OCI-LY7 (cell line): ENCODE data around the gene POLDIP3. TPM values are rescaled to one million over a fixed set of nuclear protein-coding genes. Genes with fewer than 3 reads are reported as not detected.

ENCODE experiments used
- BruUV-seq: library from RNA; stranded (reverse); fragments of 400-500 nt; replicated peaks from 2 replicates; lab custom pipeline; 2021; lab: Mats Ljungman, UMichigan
- CTCF ChIA-PET: fragments of 300-600 bp; sonication (Branson Sonifier 250); formaldehyde crosslinking; loops from one replicate; lab custom pipeline; 2022; ENCODE audit warnings: antibody characterized with exemption; ENCODE audit not compliant: unreplicated experiment; lab: Charles Lee
- POLR2A ChIA-PET: fragments of 300-600 bp; sonication (Branson Sonifier 250); formaldehyde crosslinking; loops from one replicate; lab custom pipeline; 2022; ENCODE audit warnings: antibody characterized with exemption; lab: Charles Lee
- DNase-seq: peaks from one replicate; pipeline ENCODE4 v3.0.0-alpha.2; 2015; ENCODE audit warnings: low spot score
- H2AFZ ChIP-seq: fragments of 200-600 bp; sonication (generic), shearing (Covaris generic); 2 replicates; pipeline ENCODE4 v1.6.1; 2014; ENCODE audit warnings: mild to moderate bottlenecking, antibody characterized with exemption, low read length, moderate library complexity
- H3K27ac ChIP-seq: fragments of 200-600 bp; sonication (generic); 2 replicates; pipeline ENCODE4 v1.5.1; 2014; ENCODE audit warnings: mixed run types, low read depth, mild to moderate bottlenecking, moderate library complexity, low read length, inconsistent platforms; ENCODE audit not compliant: poor library complexity, severe bottlenecking
- H3K36me3 ChIP-seq: fragments of 200-600 bp; sonication (generic); 2 replicates; pipeline ENCODE4 v1.6.1; 2014; ENCODE audit warnings: mild to moderate bottlenecking, antibody characterized with exemption, low read length, moderate library complexity, mixed read lengths; ENCODE audit not compliant: insufficient read depth
- H3K4me1 ChIP-seq: fragments of 200-600 bp; sonication (generic); 2 replicates; pipeline ENCODE4 v1.5.1; 2014; ENCODE audit warnings: mild to moderate bottlenecking, low read length; ENCODE audit not compliant: insufficient read depth, poor library complexity, severe bottlenecking
- H3K4me2 ChIP-seq: fragments of 200-600 bp; sonication (generic); 2 replicates; pipeline ENCODE4 v1.6.1; 2014; ENCODE audit warnings: mild to moderate bottlenecking, low read length
- H3K4me3 ChIP-seq: fragments of 200-600 bp; sonication (generic); 2 replicates; pipeline ENCODE4 v1.5.1; 2014; ENCODE audit warnings: mild to moderate bottlenecking, low read depth, low read length; ENCODE audit not compliant: poor library complexity, severe bottlenecking
- H3K79me2 ChIP-seq: fragments of 200-600 bp; sonication (generic); 2 replicates; pipeline ENCODE4 v1.6.1; 2016; ENCODE audit warnings: low read depth, mild to moderate bottlenecking, low read length, moderate library complexity, mixed read lengths; ENCODE audit not compliant: insufficient read depth
- H3K9me2 ChIP-seq: fragments of 200-600 bp; sonication (generic); 2 replicates; pipeline ENCODE4 v1.6.1; 2016; ENCODE audit warnings: mild to moderate bottlenecking, low read length, mixed read lengths; ENCODE audit not compliant: insufficient read depth
- H3K9me3 ChIP-seq: fragments of 200-600 bp; sonication (generic); 2 replicates; pipeline ENCODE4 v1.6.1; 2014; ENCODE audit warnings: mild to moderate bottlenecking, mixed run types, low read length, mixed read lengths
- H4K20me1 ChIP-seq: fragments of 200-600 bp; sonication (generic); 2 replicates; pipeline ENCODE4 v1.6.1; 2014; ENCODE audit warnings: mild to moderate bottlenecking, antibody characterized with exemption, low read length, moderate library complexity, mixed read lengths; ENCODE audit not compliant: insufficient read depth
- EZH2phosphoT487 ChIP-seq: fragments of 200-600 bp; sonication (generic); IDR thresholded peaks from 2 replicates; pipeline ENCODE4 v1.6.1; 2018; ENCODE audit warnings: low read depth, borderline replicate concordance, mild to moderate bottlenecking, mixed run types, antibody characterized with exemption, low read length, moderate library complexity, mixed read lengths
- intact Hi-C: fragments of 100-400 bp; cut with micrococcal nuclease; formaldehyde crosslinking; loops from one replicate; pipeline ENCODE4 v1.10.0; 2022; ENCODE audit not compliant: unreplicated experiment
- total RNA-seq, 2 experiments: library from RNA; depleted of rRNA in 1 of 2; stranded (reverse); fragments of >200 nt in 1 of 2; shearing (Covaris generic) in 1 of 2; gene quantifications; 2 replicates each; pipeline ENCODE4 v1.2.3, GENCODE V29; 2014 to 2022
- TF ChIP-seq, protein P1 (sequence below): fragments of 200-600 bp; sonication (generic); conservative IDR thresholded peaks from 2 replicates; pipeline ENCODE4 v1.5.1; 2014; ENCODE audit warnings: mild to moderate bottlenecking, antibody characterized with exemption, low read length, moderate library complexity, mixed read lengths

Gene POLDIP3
- total RNA-seq, 2 experiments from 2014 or later, result 70.7 to 73.5 TPM

DNA sequence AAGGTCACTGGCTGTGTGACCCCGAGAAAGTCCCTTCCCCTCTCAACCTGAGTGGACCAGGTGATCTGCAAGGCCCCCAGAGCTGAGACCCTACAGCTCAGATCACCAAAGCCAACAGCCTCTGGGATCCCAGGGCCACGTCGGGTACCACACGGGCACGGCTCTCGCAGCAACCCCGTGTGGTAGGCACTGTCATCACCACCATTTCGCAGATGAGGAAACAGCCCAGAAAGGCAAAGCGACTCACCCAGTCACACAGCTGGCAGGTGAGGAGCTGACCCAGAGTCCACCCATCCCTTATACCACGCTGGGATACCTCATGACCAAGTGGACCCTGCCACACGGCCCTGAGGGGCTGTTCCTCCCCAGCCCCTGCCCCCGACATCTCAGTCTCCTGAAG lies 22.9 kb upstream of the POLDIP3 start:
- no peaks in the 10 kb centered on the region for H3K9me2 ChIP-seq
- H3K36me3 ChIP-seq, result peaks cover 28% of the 10 kb centered on the region
- 0 out of 2 replicates have a peak, but pooled peaks cover 7% of the 10 kb centered on the region for H3K79me2 ChIP-seq
- no TSS peak for BruUV-seq
- intact Hi-C loops, result no loop called here
- no peak for DNase-seq
- TF ChIP-seq, protein P1, sequence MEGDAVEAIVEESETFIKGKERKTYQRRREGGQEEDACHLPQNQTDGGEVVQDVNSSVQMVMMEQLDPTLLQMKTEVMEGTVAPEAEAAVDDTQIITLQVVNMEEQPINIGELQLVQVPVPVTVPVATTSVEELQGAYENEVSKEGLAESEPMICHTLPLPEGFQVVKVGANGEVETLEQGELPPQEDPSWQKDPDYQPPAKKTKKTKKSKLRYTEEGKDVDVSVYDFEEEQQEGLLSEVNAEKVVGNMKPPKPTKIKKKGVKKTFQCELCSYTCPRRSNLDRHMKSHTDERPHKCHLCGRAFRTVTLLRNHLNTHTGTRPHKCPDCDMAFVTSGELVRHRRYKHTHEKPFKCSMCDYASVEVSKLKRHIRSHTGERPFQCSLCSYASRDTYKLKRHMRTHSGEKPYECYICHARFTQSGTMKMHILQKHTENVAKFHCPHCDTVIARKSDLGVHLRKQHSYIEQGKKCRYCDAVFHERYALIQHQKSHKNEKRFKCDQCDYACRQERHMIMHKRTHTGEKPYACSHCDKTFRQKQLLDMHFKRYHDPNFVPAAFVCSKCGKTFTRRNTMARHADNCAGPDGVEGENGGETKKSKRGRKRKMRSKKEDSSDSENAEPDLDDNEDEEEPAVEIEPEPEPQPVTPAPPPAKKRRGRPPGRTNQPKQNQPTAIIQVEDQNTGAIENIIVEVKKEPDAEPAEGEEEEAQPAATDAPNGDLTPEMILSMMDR, result no peak
- H2AFZ ChIP-seq, result no peak overlapping the region
- H3K27ac ChIP-seq, result no peak overlapping the region
- H3K4me1 ChIP-seq, result no peaks in the 10 kb centered on the region
- H4K20me1 ChIP-seq, result no peaks in the 10 kb centered on the region
- H3K4me3 ChIP-seq, result no peak overlapping the region
- no peaks in the 10 kb centered on the region for H3K9me3 ChIP-seq
- ChIA-PET POLR2A (interaction anchor here (0.7 kb wide), 2 partner anchors 8 to 11 kb away, joined by 3 to 5 read pairs; partner anchors contain the start of gene CYB5R3), CTCF (no interaction called here)
- no peak overlapping the region for H3K4me2 ChIP-seq

DNA sequence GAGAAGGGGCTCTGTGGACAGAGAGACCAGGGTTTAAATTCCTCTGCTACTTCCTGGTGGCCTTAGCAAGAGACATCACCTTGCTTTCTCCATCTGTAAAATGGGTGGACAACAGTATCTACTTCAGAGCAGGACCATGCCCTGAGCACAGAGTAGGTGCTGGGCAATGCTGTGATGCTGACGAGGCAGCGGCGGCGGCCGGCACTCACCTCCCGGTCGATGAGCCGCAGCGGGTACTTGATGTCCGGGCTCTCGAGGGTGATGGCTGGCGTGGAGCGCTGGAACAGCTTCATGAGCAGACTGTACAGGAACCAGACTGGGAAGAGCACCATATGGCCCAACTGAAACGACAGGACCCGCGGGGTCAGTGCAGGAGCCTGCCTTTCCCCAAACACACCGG lies 21.8 kb upstream of the POLDIP3 start:
- H3K9me2 ChIP-seq, result no peaks in the 10 kb centered on the region
- intact Hi-C loops, result no loop called here
- ChIA-PET CTCF (no interaction called here), POLR2A (no interaction called here)
- TF ChIP-seq, protein P1, result no peak
- no peak for TF ChIP-seq EZH2phosphoT487
- no peak overlapping the region for H3K27ac ChIP-seq
- no peak for DNase-seq
- H3K36me3 ChIP-seq, result peaks cover 38% of the 10 kb centered on the region
- H3K9me3 ChIP-seq, result no peaks in the 10 kb centered on the region
- H3K4me3 ChIP-seq, result no peak overlapping the region
- H3K4me2 ChIP-seq, result no peak overlapping the region
- no peaks in the 10 kb centered on the region for H3K79me2 ChIP-seq
- no peaks in the 10 kb centered on the region for H3K4me1 ChIP-seq
- BruUV-seq, result no TSS peak
- no peaks in the 10 kb centered on the region for H4K20me1 ChIP-seq
- H2AFZ ChIP-seq, result no peak overlapping the region

DNA sequence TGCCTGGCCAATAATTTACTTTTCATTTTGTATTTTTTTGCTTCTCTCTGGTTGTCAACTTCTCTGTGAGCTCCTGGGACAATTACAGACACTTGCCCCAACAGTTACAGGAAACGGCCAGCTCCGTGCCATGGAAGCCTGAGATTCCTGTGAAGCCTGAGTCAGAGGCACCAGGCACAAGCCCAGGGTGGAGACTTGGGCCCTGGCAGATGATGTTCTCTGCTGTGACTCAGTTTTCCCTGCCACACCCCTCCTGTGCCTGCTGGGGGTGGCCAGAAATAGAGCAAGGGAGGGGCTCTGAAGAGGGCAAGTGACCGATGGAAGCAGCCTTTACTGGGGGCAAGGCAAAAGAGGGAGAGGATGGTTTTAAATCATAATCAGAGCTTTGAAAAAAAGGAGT lies 20.8 kb upstream of the POLDIP3 start:
- no peak overlapping the region for H2AFZ ChIP-seq
- H3K9me3 ChIP-seq, result no peaks in the 10 kb centered on the region
- no peak overlapping the region for H3K4me3 ChIP-seq
- ChIA-PET CTCF (no interaction called here), POLR2A (no interaction called here)
- DNase-seq, result no peak
- H3K36me3 ChIP-seq, result peaks cover 47% of the 10 kb centered on the region
- no peaks in the 10 kb centered on the region for H3K9me2 ChIP-seq
- no peaks in the 10 kb centered on the region for H3K4me1 ChIP-seq
- intact Hi-C loops, result no loop called here
- BruUV-seq, result no TSS peak
- H4K20me1 ChIP-seq, result no peaks in the 10 kb centered on the region
- TF ChIP-seq, protein P1, result no peak
- no peak for TF ChIP-seq EZH2phosphoT487
- H3K79me2 ChIP-seq, result no peaks in the 10 kb centered on the region
- no peak overlapping the region for H3K4me2 ChIP-seq
- H3K27ac ChIP-seq, result no peak overlapping the region
